HUES6 (cell line): ENCODE data around the gene ABCA7.

Experiments
- H3K27ac ChIP-seq: 2 replicates; pipeline ENCODE4 v1.7.0; 2013; ENCODE audit warnings: low read depth, mild to moderate bottlenecking, low read length, inconsistent platforms
- H3K27me3 ChIP-seq: 2 replicates; pipeline ENCODE4 v1.6.1; 2013; ENCODE audit warnings: low read length; ENCODE audit not compliant: control insufficient read depth, insufficient read depth
- H3K36me3 ChIP-seq: 2 replicates; pipeline ENCODE4 v1.6.1; 2013; ENCODE audit warnings: low read length; ENCODE audit not compliant: control insufficient read depth, insufficient read depth
- H3K4me1 ChIP-seq: 2 replicates; pipeline ENCODE4 v1.6.1; 2013; ENCODE audit warnings: low read length; ENCODE audit not compliant: control insufficient read depth, insufficient read depth
- H3K4me3 ChIP-seq: 2 replicates; pipeline ENCODE4 v1.5.1; 2013; ENCODE audit warnings: low read depth, low read length
- H3K9ac ChIP-seq: one replicate; pipeline ENCODE4 v1.6.1; 2013; ENCODE audit warnings: mild to moderate bottlenecking, low read length
- H3K9me3 ChIP-seq: 2 replicates; pipeline ENCODE4 v1.6.1; 2013; ENCODE audit warnings: low read depth, low read length; ENCODE audit not compliant: control insufficient read depth, insufficient read depth

The ABCA7 gene

GRCh38 chr19:1081301-1082164, 41.6 kb downstream of the ABCA7 start:
- Histone ChIP-seq H3K36me3 (peaks cover 38% of the 10 kb centered on the region), H3K9me3 (no peaks in the 10 kb centered on the region), H3K4me1 (peaks cover 12% of the 10 kb centered on the region; the same call in 1 of the 2 replicates), H3K4me3 (peak overlapping the region; percentile 70), H3K9ac (peak overlapping the region; percentile 31), H3K27me3 (no peaks in the 10 kb centered on the region), H3K27ac (no peak overlapping the region)

- Histone ChIP-seq H3K4me3 (peak overlapping the region; percentile 75), H3K36me3 (peaks cover 44% of the 10 kb centered on the region), H3K4me1 (peaks cover 12% of the 10 kb centered on the region; the same call in 1 of the 2 replicates), H3K27ac (no peak overlapping the region), H3K9ac (peak overlapping the region; percentile 67), H3K9me3 (no peaks in the 10 kb centered on the region), H3K27me3 (no peaks in the 10 kb centered on the region)
Measured at GRCh38 chr19:1082165-1082927, 42.4 kb downstream of the ABCA7 start.

- peaks cover 12% of the 10 kb centered on the region; the same call in 1 of the 2 replicates for H3K4me1 ChIP-seq
Measured at GRCh38 chr19:1082928-1083816, 43.3 kb downstream of the ABCA7 start.

GRCh38 chr19:1084024-1084868, 44.3 kb downstream of the ABCA7 start:
- H3K27ac ChIP-seq, result no peak overlapping the region
- H3K36me3 ChIP-seq, result peaks cover 60% of the 10 kb centered on the region
- H3K9ac ChIP-seq, result no peak overlapping the region
- no peak overlapping the region for H3K4me3 ChIP-seq
- H3K27me3 ChIP-seq, result no peaks in the 10 kb centered on the region
- no peaks in the 10 kb centered on the region for H3K9me3 ChIP-seq
- peaks cover 12% of the 10 kb centered on the region; the same call in 1 of the 2 replicates for H3K4me1 ChIP-seq

More at GRCh38 chr19:1082928-1083816, 43.3 kb downstream of the ABCA7 start:
- peak overlapping the region; percentile 67 for H3K9ac ChIP-seq
- H3K27ac ChIP-seq, result no peak overlapping the region
- peak overlapping the region; percentile 75 for H3K4me3 ChIP-seq
- H3K27me3 ChIP-seq, result no peaks in the 10 kb centered on the region
- H3K36me3 ChIP-seq, result peaks cover 49% of the 10 kb centered on the region
- no peaks in the 10 kb centered on the region for H3K9me3 ChIP-seq

GRCh38 chr19:1085053-1085658, 45.2 kb downstream of the ABCA7 start:
- H3K27ac ChIP-seq, result no peak overlapping the region
- H3K4me1 ChIP-seq, result peaks cover 12% of the 10 kb centered on the region; the same call in 1 of the 2 replicates
- H3K4me3 ChIP-seq, result no peak overlapping the region
- H3K27me3 ChIP-seq, result no peaks in the 10 kb centered on the region
- no peak overlapping the region for H3K9ac ChIP-seq
- H3K36me3 ChIP-seq, result peaks cover 60% of the 10 kb centered on the region
- H3K9me3 ChIP-seq, result no peaks in the 10 kb centered on the region

- peaks cover 56% of the 10 kb centered on the region for H3K36me3 ChIP-seq
- peaks cover 12% of the 10 kb centered on the region; the same call in 1 of the 2 replicates for H3K4me1 ChIP-seq
- H3K9me3 ChIP-seq, result no peaks in the 10 kb centered on the region
- H3K4me3 ChIP-seq, result no peak overlapping the region
- no peaks in the 10 kb centered on the region for H3K27me3 ChIP-seq
- no peak overlapping the region for H3K9ac ChIP-seq
- H3K27ac ChIP-seq, result no peak overlapping the region
Measured at GRCh38 chr19:1085676-1086442, 46.0 kb downstream of the ABCA7 start.

- Histone ChIP-seq H3K9me3 (no peaks in the 10 kb centered on the region), H3K4me3 (no peak overlapping the region), H3K4me1 (peaks cover 6% of the 10 kb centered on the region; the same call in 1 of the 2 replicates), H3K27me3 (no peaks in the 10 kb centered on the region), H3K36me3 (peaks cover 62% of the 10 kb centered on the region), H3K9ac (no peak overlapping the region), H3K27ac (no peak overlapping the region)
Measured at GRCh38 chr19:1086613-1087012, 46.7 kb downstream of the ABCA7 start.

- Histone ChIP-seq H3K27me3 (no peaks in the 10 kb centered on the region), H3K36me3 (peaks cover 71% of the 10 kb centered on the region), H3K9ac (no peak overlapping the region), H3K9me3 (no peaks in the 10 kb centered on the region), H3K4me3 (no peak overlapping the region), H3K27ac (no peak overlapping the region), H3K4me1 (peaks cover 3% of the 10 kb centered on the region; the same call in 1 of the 2 replicates)
Measured at GRCh38 chr19:1087813-1088415, 48.0 kb downstream of the ABCA7 start.

- H3K27ac ChIP-seq, result no peak overlapping the region
- no peaks in the 10 kb centered on the region for H3K9me3 ChIP-seq
- no peaks in the 10 kb centered on the region for H3K27me3 ChIP-seq
- H3K36me3 ChIP-seq, result peaks cover 76% of the 10 kb centered on the region
- no peak overlapping the region for H3K9ac ChIP-seq
- no peaks in the 10 kb centered on the region for H3K4me1 ChIP-seq
- no peak overlapping the region for H3K4me3 ChIP-seq
Measured at GRCh38 chr19:1088416-1089010, 48.6 kb downstream of the ABCA7 start.
